Endothelial cell of umbilical vein (primary cell): ENCODE results near the gene MTIF3. TPM values are rescaled to one million over a fixed set of nuclear protein-coding genes. Genes with fewer than 3 reads are reported as not detected.

Experiments used
- BruUV-seq: library from RNA; stranded (reverse); fragments of 400-500 nt; replicated peaks from 2 replicates; lab custom pipeline; 2021; lab: Mats Ljungman, UMichigan
- CTCF ChIA-PET: fragments of 300-600, 350-600 bp; sonication (Branson Sonifier 250); formaldehyde crosslinking; loops from one replicate; lab custom pipeline; 2021; ENCODE audit warnings: antibody characterized with exemption, inconsistent platforms; lab: Charles Lee
- POLR2A ChIA-PET: fragments of 300-600, 350-600 bp; sonication (Branson Sonifier 250); formaldehyde crosslinking; loops from one replicate; lab custom pipeline; 2021; ENCODE audit warnings: antibody characterized with exemption, inconsistent platforms; lab: Charles Lee
- DNase-seq: peaks from one replicate; pipeline ENCODE4 v3.0.0-alpha.2; 2011; ENCODE audit warnings: low read depth, low spot score
- FAIRE-seq: peaks from 2 replicates; lab custom pipeline; 2011; peaks lifted over from hg19 to GRCh38; lab: Jason Lieb, UNC
- H2AFZ ChIP-seq: 2 replicates; pipeline ENCODE4 v1.6.0; 2012; ENCODE audit warnings: low read depth, low read length, control low read depth, inconsistent platforms
- H3K27ac ChIP-seq: 2 replicates; pipeline ENCODE4 v1.5.1; 2011; ENCODE audit warnings: low read depth, mild to moderate bottlenecking, control low read depth, low read length, moderate library complexity; ENCODE audit not compliant: insufficient read depth
- H3K27me3 ChIP-seq, 2 experiments: 2 replicates each; pipeline versions ENCODE4 v1.6.0 to v1.6.1; 2011; ENCODE audit warnings: low read length in 2 of 2, mixed read lengths in 1 of 2; ENCODE audit not compliant: control insufficient read depth in 2 of 2, insufficient read depth in 2 of 2
- H3K36me3 ChIP-seq, 2 experiments: 2 replicates in 1 of 2; 3 replicates in 1 of 2; pipeline ENCODE4 v1.5.1; 2011; ENCODE audit warnings: low read length in 2 of 2, mild to moderate bottlenecking in 1 of 2, moderate library complexity in 1 of 2; ENCODE audit not compliant: control insufficient read depth in 2 of 2, insufficient read depth in 2 of 2; ENCODE audit errors: extremely low read depth in 1 of 2
- H3K4me1 ChIP-seq: 3 replicates; pipeline ENCODE4 v1.5.1; 2011; ENCODE audit warnings: mild to moderate bottlenecking, low read length; ENCODE audit not compliant: control insufficient read depth, insufficient read depth; ENCODE audit errors: extremely low read depth
- H3K4me2 ChIP-seq: 2 replicates; pipeline ENCODE4 v1.6.1; 2011; ENCODE audit warnings: low read length, control low read depth, mixed read lengths; ENCODE audit not compliant: insufficient read depth
- H3K4me3 ChIP-seq, 3 experiments: fragments of 200-600 bp in 1 of 3; sonication (generic), shearing (Covaris generic) in 1 of 3; replicated peaks in 1 of 3; 2 replicates each; pipeline ENCODE4 v1.5.1; 2011 to 2016; ENCODE audit warnings: control low read depth in 3 of 3, low read length in 3 of 3, mild to moderate bottlenecking in 2 of 3, inconsistent platforms in 1 of 3, low read depth in 1 of 3, moderate library complexity in 1 of 3; ENCODE audit not compliant: insufficient read depth in 1 of 3
- H3K79me2 ChIP-seq: 2 replicates; pipeline ENCODE4 v1.6.0; 2012; ENCODE audit warnings: low read length, inconsistent platforms; ENCODE audit not compliant: control insufficient read depth, insufficient read depth
- H3K9ac ChIP-seq: replicated peaks from 2 replicates; pipeline ENCODE3; 2011; ENCODE audit warnings: low read length, control low read depth; ENCODE audit not compliant: insufficient read depth; ENCODE audit errors: extremely low read depth
- H3K9me1 ChIP-seq: replicated peaks from 3 replicates; pipeline ENCODE4 v1.6.0; 2011; ENCODE audit warnings: mild to moderate bottlenecking, low read length; ENCODE audit not compliant: control insufficient read depth, insufficient read depth; ENCODE audit errors: extremely low read depth
- H3K9me3 ChIP-seq: replicated peaks from 2 replicates; pipeline ENCODE4 v1.5.1; 2012; ENCODE audit warnings: low read length, inconsistent platforms; ENCODE audit not compliant: control insufficient read depth, insufficient read depth
- H4K20me1 ChIP-seq: replicated peaks from 2 replicates; pipeline ENCODE3; 2011; ENCODE audit warnings: mild to moderate bottlenecking, low read length; ENCODE audit not compliant: control insufficient read depth, insufficient read depth; ENCODE audit errors: extremely low read depth
- EZH2 ChIP-seq: IDR thresholded peaks from 2 replicates; pipeline ENCODE4 v1.6.1; 2012; ENCODE audit warnings: borderline replicate concordance, low read depth, mild to moderate bottlenecking, moderate library complexity, low read length, inconsistent platforms; ENCODE audit not compliant: severe bottlenecking
- FOS ChIP-seq: IDR thresholded peaks from 2 replicates; pipeline ENCODE4 v1.6.1; 2011; ENCODE audit warnings: mild to moderate bottlenecking, low read length, moderate library complexity, borderline replicate concordance; ENCODE audit not compliant: insufficient read depth
- GATA2 ChIP-seq: IDR thresholded peaks from 2 replicates; pipeline ENCODE4 v1.7.0; 2011; ENCODE audit warnings: low read depth, mild to moderate bottlenecking, moderate library complexity, mixed read lengths, low read length; ENCODE audit not compliant: insufficient read length, insufficient read depth
- JUN ChIP-seq: IDR thresholded peaks from 2 replicates; pipeline ENCODE4 v1.6.1; 2011; ENCODE audit warnings: borderline replicate concordance, low read depth; ENCODE audit not compliant: insufficient read length, insufficient read depth
- MYC ChIP-seq: IDR thresholded peaks from one replicate; pipeline ENCODE4 v1.6.1; 2011; ENCODE audit warnings: mild to moderate bottlenecking, low read depth, low read length
- POLR2A ChIP-seq: IDR thresholded peaks from 2 replicates; pipeline ENCODE4 v1.6.1; 2012; ENCODE audit warnings: low read depth, mild to moderate bottlenecking, control low read depth, low read length
- POLR2AphosphoS5 ChIP-seq: IDR thresholded peaks from 2 replicates; pipeline ENCODE4 v1.6.1; 2012; ENCODE audit warnings: low read depth, mild to moderate bottlenecking, control low read depth, low read length, moderate library complexity; ENCODE audit not compliant: insufficient read depth
- dilution Hi-C: fragments of 300-500 bp; cut with MboI; formaldehyde crosslinking; loops from one replicate; pipeline ENCODE4 v1.15.0; 2019; ENCODE audit warnings: low sequenced_read_pairs; ENCODE audit not compliant: extremely low pct_ligation_motif_present
- intact Hi-C: fragments of 100-400 bp; cut with micrococcal nuclease; formaldehyde crosslinking; loops from one replicate; pipeline ENCODE4 v1.10.0; 2022
- polyA plus RNA-seq, 4 experiments: library from polyadenylated mRNA; depleted of rRNA in 3 of 4; stranded (reverse) in 3 of 4; unstranded in 1 of 4; fragments of >200 nt; gene quantifications; 2 replicates each; pipeline versions ENCODE4 v1.2.1 to v1.2.3, GENCODE V29; 2011 to 2012; ENCODE audit warnings: missing spikeins in 1 of 4
- total RNA-seq: library from RNA; stranded (reverse); gene quantifications from 2 replicates; pipeline ENCODE4 v1.2.3, GENCODE V29; 2021
- TF ChIP-seq, protein P1 (sequence below), 2 donors: IDR thresholded peaks; 1 replicate in 1 of 2; 2 replicates in 1 of 2; pipeline ENCODE4 v1.5.1; 2011; ENCODE audit warnings: low read length in 2 of 2, mild to moderate bottlenecking in 2 of 2, moderate library complexity in 2 of 2, control low read depth in 1 of 2, inconsistent platforms in 1 of 2, low read depth in 1 of 2; ENCODE audit not compliant: insufficient read depth in 1 of 2; ENCODE audit errors: extremely low read depth in 1 of 2
- TF ChIP-seq, protein P2 (sequence below): IDR thresholded peaks from 2 replicates; pipeline ENCODE4 v1.6.1; 2011; ENCODE audit not compliant: insufficient read depth, insufficient read length

The MTIF3 gene
- total and polyA plus RNA-seq, 2 donors (not counting 3 experiments of a cell fraction or from before 2014, with no cell fraction given): 23.5 to 37.5 TPM

DNA sequence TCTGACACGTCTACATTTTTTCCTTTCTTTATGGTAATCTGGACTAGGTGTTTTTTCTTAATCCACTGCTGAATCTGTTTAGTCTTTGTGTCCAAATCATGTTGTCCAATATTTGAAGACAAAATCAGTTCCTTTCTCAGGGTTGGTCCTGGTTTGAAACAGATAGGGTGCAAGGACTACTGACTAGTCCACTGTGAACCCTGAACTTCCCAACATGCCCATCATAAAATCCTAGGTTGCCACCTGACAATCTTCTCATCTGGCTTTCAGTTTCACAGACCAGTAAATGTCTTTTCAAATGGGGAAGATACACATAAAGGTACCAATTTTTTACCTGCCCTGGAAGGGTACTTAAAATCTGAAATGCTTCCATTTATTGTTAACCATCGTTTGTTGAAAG is 13.2 kb downstream of the MTIF3 start:
- H3K79me2 ChIP-seq: no peaks in the 10 kb centered on the region
- H3K4me1 ChIP-seq: no peaks in the 10 kb centered on the region
- ChIA-PET CTCF (interaction anchor here (0.7 to 2.5 kb wide), 3 partner anchors 11 to 408 kb away, joined by 3 to 15 read pairs (median 3); partner anchors contain the start of gene GTF3A), POLR2A (no interaction called here)
- H3K4me2 ChIP-seq: no peak overlapping the region
- intact Hi-C loops: no loop called here
- H3K9me3 ChIP-seq: no peaks in the 10 kb centered on the region
- H3K9ac ChIP-seq: no peak overlapping the region
- H3K36me3 ChIP-seq: peaks cover 6 to 22% of the 10 kb centered on the region in 2 experiments
- dilution Hi-C loops: no loop called here
- TF ChIP-seq FOS: no peak
- TF ChIP-seq GATA2: no peak
- TF ChIP-seq, protein P1, sequence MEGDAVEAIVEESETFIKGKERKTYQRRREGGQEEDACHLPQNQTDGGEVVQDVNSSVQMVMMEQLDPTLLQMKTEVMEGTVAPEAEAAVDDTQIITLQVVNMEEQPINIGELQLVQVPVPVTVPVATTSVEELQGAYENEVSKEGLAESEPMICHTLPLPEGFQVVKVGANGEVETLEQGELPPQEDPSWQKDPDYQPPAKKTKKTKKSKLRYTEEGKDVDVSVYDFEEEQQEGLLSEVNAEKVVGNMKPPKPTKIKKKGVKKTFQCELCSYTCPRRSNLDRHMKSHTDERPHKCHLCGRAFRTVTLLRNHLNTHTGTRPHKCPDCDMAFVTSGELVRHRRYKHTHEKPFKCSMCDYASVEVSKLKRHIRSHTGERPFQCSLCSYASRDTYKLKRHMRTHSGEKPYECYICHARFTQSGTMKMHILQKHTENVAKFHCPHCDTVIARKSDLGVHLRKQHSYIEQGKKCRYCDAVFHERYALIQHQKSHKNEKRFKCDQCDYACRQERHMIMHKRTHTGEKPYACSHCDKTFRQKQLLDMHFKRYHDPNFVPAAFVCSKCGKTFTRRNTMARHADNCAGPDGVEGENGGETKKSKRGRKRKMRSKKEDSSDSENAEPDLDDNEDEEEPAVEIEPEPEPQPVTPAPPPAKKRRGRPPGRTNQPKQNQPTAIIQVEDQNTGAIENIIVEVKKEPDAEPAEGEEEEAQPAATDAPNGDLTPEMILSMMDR (IDR thresholded peaks at IDR 0.05; ENCODE audit: extremely low read depth in 1 of 2, insufficient read depth in 1 of 2, low read depth in 1 of 2, low read length in 2 of 2): no peak
- TF ChIP-seq POLR2AphosphoS5: no peak
- TF ChIP-seq JUN: no peak
- no peak for TF ChIP-seq EZH2
- TF ChIP-seq, protein P2, sequence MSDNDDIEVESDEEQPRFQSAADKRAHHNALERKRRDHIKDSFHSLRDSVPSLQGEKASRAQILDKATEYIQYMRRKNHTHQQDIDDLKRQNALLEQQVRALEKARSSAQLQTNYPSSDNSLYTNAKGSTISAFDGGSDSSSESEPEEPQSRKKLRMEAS: no peak
- no peak for TF ChIP-seq POLR2A
- TF ChIP-seq MYC: no peak
- H3K27ac ChIP-seq: no peak overlapping the region
- H3K27me3 ChIP-seq: no peaks in the 10 kb centered on the region
- no peaks in the 10 kb centered on the region for H4K20me1 ChIP-seq
- no peak for FAIRE-seq
- H2AFZ ChIP-seq: no peak overlapping the region
- no peak overlapping the region for H3K4me3 ChIP-seq
- no peak for DNase-seq
- BruUV-seq: no TSS peak
- H3K9me1 ChIP-seq: no peaks in the 10 kb centered on the region
